MM.1S (cell line): ENCODE measurements around the gene COL20A1.

Experiments used
- EZH2 ChIP-seq: fragments of 300-600 bp; sonication (generic); optimal IDR thresholded peaks from 2 replicates; pipeline ENCODE3; 2017; ENCODE audit warnings: low read depth, mild to moderate bottlenecking, antibody characterized with exemption, low read length, mixed read lengths
- TF ChIP-seq, protein P1 (sequence below): fragments of 300-600 bp; sonication (generic); IDR thresholded peaks from 2 replicates; pipeline ENCODE4 v1.5.1; 2016; ENCODE audit warnings: antibody characterized with exemption, low read length, mixed read lengths

- TF ChIP-seq, protein P1, sequence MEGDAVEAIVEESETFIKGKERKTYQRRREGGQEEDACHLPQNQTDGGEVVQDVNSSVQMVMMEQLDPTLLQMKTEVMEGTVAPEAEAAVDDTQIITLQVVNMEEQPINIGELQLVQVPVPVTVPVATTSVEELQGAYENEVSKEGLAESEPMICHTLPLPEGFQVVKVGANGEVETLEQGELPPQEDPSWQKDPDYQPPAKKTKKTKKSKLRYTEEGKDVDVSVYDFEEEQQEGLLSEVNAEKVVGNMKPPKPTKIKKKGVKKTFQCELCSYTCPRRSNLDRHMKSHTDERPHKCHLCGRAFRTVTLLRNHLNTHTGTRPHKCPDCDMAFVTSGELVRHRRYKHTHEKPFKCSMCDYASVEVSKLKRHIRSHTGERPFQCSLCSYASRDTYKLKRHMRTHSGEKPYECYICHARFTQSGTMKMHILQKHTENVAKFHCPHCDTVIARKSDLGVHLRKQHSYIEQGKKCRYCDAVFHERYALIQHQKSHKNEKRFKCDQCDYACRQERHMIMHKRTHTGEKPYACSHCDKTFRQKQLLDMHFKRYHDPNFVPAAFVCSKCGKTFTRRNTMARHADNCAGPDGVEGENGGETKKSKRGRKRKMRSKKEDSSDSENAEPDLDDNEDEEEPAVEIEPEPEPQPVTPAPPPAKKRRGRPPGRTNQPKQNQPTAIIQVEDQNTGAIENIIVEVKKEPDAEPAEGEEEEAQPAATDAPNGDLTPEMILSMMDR = no peak
- no peak for TF ChIP-seq EZH2
Measured at GRCh38 chr20:63258781-63259180, 34.2 kb upstream of the COL20A1 start.
